Common myeloid progenitor, CD34-positive (primary cell): ENCODE results near the gene KCNA1.

ENCODE experiments used
- CTCF ChIA-PET: fragments of 350-600 bp; sonication (Branson Sonifier 250); formaldehyde crosslinking; loops from one replicate; lab custom pipeline; 2021; ENCODE audit warnings: antibody characterized with exemption; lab: Charles Lee
- POLR2A ChIA-PET: fragments of 350-600 bp; sonication (Branson Sonifier 250); formaldehyde crosslinking; loops from one replicate; lab custom pipeline; 2021; ENCODE audit warnings: antibody characterized with exemption; lab: Charles Lee
- DNase-seq, 3 donors: peaks; one replicate each; pipeline versions ENCODE4 v3.0.0 to v3.0.0-alpha.2; 2013
- H3K27ac ChIP-seq, 2 experiments: 1 replicate in 1 of 2; 2 replicates in 1 of 2; pipeline ENCODE4 v1.7.0; 2013; ENCODE audit warnings: inconsistent platforms in 2 of 2, low read length in 2 of 2, mild to moderate bottlenecking in 2 of 2, low read depth in 1 of 2, moderate library complexity in 1 of 2; ENCODE audit not compliant: severe bottlenecking in 2 of 2, insufficient read depth in 1 of 2, poor library complexity in 1 of 2
- H3K27me3 ChIP-seq, 5 experiments: replicated peaks in 2 of 5; 1 replicate in 3 of 5; 2 replicates in 2 of 5; pipeline versions ENCODE4 v1.6.1 to v1.7.0; 2013; ENCODE audit warnings: low read length in 4 of 5, mild to moderate bottlenecking in 2 of 5, moderate library complexity in 2 of 5, inconsistent platforms in 1 of 5; ENCODE audit not compliant: insufficient read depth in 5 of 5, control insufficient read depth in 4 of 5
- H3K36me3 ChIP-seq, 4 experiments: 1 replicate in 2 of 4; 2 replicates in 2 of 4; pipeline versions ENCODE4 v1.6.1 to v1.7.0; 2013; ENCODE audit warnings: low read length in 3 of 4, control low read depth in 1 of 4, mild to moderate bottlenecking in 1 of 4; ENCODE audit not compliant: control insufficient read depth in 4 of 4, insufficient read depth in 4 of 4
- H3K4me1 ChIP-seq, 4 experiments: 1 replicate in 3 of 4; 2 replicates in 1 of 4; pipeline versions ENCODE4 v1.6.1 to v1.7.1; 2013; ENCODE audit warnings: low read length in 3 of 4, mild to moderate bottlenecking in 3 of 4, control low read depth in 1 of 4, inconsistent platforms in 1 of 4, moderate library complexity in 1 of 4; ENCODE audit not compliant: control insufficient read depth in 4 of 4, insufficient read depth in 4 of 4; ENCODE audit errors: control extremely low read depth in 1 of 4
- H3K4me3 ChIP-seq, 7 experiments: 1 replicate in 4 of 7; 2 replicates in 3 of 7; pipeline versions ENCODE4 v1.5.1 to v1.7.0; 2013; ENCODE audit warnings: mild to moderate bottlenecking in 7 of 7, low read length in 6 of 7, moderate library complexity in 6 of 7, inconsistent platforms in 2 of 7, low read depth in 2 of 7, control low read depth in 1 of 7; ENCODE audit not compliant: insufficient read depth in 4 of 7, control insufficient read depth in 1 of 7; ENCODE audit errors: extremely low read depth in 1 of 7
- H3K9me3 ChIP-seq, 5 experiments: 1 replicate in 4 of 5; 2 replicates in 1 of 5; pipeline versions ENCODE4 v1.6.1 to v1.7.1; 2013; ENCODE audit warnings: low read length in 4 of 5, mild to moderate bottlenecking in 2 of 5, inconsistent platforms in 1 of 5, low read depth in 1 of 5, moderate library complexity in 1 of 5; ENCODE audit not compliant: control insufficient read depth in 4 of 5, insufficient read depth in 2 of 5; ENCODE audit errors: control extremely low read depth in 1 of 5
- WGBS: methylation state at CpG from one replicate; pipeline ENCODE4 v1.1.5; 2013; ENCODE audit not compliant: insufficient coverage; 5-methylcytosine and 5-hydroxymethylcytosine counted together

Gene KCNA1

DNA sequence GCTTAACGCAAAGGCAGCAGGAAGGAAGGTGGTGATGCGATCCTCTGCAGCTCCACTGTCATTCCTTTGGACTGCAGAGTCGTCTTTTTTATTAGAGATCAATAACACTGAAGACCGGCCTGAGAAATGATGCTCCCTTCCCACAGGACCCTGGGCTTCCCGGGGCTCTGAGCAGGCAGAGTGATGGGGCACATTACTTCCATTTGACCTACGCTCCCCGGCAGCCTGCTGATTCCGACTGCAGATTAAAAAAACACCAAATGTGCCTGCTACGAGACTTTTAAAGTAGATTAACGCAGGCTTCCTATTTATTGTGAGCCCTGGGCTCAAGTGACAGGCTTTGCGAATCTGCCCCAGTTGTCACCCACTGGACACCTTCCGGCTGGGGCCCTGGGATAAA lies 37.5 kb downstream of the KCNA1 start:
- Histone ChIP-seq H3K27ac (no peak overlapping the region), H3K4me1 (peaks cover 0 to 13% (median 7%) of the 10 kb centered on the region in 4 experiments), H3K27me3 (peaks cover 0 to 19% (median 13%) of the 10 kb centered on the region in 5 experiments), H3K9me3 (no peaks in the 10 kb centered on the region), H3K4me3 (no peak overlapping the region), H3K36me3 (no peaks in the 10 kb centered on the region)
- no peak for DNase-seq
- CTCF ChIA-PET = interaction anchor here (1.8 kb wide), 1 partner anchor 10 kb away, joined by 3 read pairs; no protein-coding TSS in a partner anchor
- POLR2A ChIA-PET = no interaction called here
- 98% methylated on average over 12 of the region's 12 CpGs for WGBS

DNA sequence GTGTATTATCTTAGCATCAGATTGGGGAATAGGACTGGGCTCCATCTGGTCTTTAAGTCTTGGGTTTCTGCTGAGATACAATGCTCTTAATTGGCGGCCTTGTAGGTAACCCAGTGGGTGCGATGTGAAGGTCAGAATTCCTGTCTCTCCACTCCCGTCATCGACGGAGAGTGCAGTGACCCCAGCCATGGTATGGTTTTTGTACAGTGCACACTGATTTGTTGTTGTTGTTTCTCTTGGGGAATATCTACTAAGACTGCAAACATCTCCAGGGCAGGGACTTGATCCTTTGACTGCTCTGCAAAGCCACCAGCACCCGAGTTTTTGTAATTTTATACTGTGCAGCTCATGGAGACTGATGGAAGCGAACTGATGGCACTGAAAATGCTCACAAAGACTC lies 41.4 kb downstream of the KCNA1 start:
- Histone ChIP-seq H3K4me1 (peaks cover 0 to 12% (median 9%) of the 10 kb centered on the region in 4 experiments), H3K27ac (no peak overlapping the region), H3K27me3 (peaks cover 0 to 35% (median 29%) of the 10 kb centered on the region in 5 experiments), H3K4me3 (no peak overlapping the region), H3K9me3 (no peaks in the 10 kb centered on the region), H3K36me3 (no peaks in the 10 kb centered on the region)
- CTCF ChIA-PET = interaction anchor here (0.6 to 1.3 kb wide), 11 partner anchors 8 to 459 kb away, joined by 3 to 6 read pairs (median 3); no protein-coding TSS in a partner anchor
- POLR2A ChIA-PET = no interaction called here
- 88% methylated on average over 5 of the region's 7 CpGs for WGBS
- DNase-seq = no peak

DNA sequence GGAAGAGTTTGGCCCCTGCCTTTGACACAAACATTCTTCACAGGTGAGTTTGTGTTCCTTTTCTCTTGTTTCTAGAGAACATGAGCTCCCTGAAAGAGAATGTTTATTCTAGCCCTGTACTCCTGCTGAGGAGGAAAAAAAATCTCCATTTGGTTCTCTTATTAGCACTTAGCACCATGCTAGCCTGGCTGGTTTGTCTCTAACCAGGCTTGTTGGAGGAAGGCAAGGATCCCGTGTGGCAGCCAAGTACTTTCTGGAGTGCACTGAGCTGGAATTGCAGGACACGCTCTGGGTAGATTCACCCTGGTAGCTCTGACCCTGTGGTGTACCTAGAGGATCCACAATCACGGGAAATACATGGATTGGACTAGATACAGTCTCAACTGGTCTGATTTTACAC lies 41.9 kb downstream of the KCNA1 start:
- WGBS = 95% methylated on average over 3 of the region's 3 CpGs
- ChIA-PET POLR2A (no interaction called here), CTCF (interaction anchor here (0.6 to 1.3 kb wide), 10 partner anchors 9 to 458 kb away, joined by 3 to 6 read pairs (median 4); no protein-coding TSS in a partner anchor)

DNA sequence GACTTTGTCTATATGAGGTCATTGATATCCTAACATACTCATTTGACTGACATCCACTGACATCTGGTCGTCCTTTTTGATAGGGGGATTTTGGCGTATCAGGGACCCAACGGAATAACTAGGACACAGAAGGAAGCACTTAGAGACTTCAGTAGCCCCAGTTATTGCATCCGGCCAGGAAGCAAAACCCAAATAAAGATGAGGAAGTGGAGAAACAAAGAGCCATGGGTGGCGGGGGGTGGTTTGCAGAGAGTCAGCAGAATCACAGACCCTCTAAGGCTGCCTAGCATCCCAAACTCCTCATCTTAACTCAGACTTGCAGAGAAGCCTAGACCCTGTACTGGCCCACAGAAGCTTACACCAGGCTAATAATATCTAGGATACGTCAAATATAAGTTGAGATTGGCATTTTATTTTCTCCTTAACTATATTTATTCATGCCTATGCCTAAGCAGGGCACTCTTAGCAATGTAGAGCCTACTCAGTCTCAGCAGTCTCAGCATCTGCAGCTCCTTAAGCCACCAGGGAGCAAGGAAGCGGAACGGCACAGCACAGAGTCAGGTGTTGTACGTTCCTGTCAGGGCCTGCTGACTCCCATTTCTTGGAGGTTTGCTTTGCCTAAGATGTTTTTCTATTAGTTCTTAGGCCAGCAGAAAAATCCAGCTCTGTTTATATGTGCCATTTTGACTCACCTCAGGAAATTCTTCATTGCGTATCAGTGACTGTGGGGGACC lies 45.1 kb downstream of the KCNA1 start:
- no peaks in the 10 kb centered on the region for H3K36me3 ChIP-seq
- DNase-seq = peak; percentile 31 to 63 (median 61)
- WGBS = 50% methylated on average over 6 of the region's 10 CpGs
- H3K4me3 ChIP-seq = no peak overlapping the region
- H3K4me1 ChIP-seq = peaks cover 0 to 12% (median 9%) of the 10 kb centered on the region in 4 experiments
- H3K27me3 ChIP-seq = peaks cover 2 to 45% (median 25%) of the 10 kb centered on the region in 5 experiments
- H3K27ac ChIP-seq = no peak overlapping the region
- H3K9me3 ChIP-seq = no peaks in the 10 kb centered on the region
- CTCF ChIA-PET = interaction anchor here (0.6 to 1.4 kb wide), 4 partner anchors 11 to 20 kb away, joined by 3 read pairs; no protein-coding TSS in a partner anchor
- POLR2A ChIA-PET = no interaction called here

More for the DNA sequence above, 41.9 kb downstream of the KCNA1 start:
- DNase-seq = no peak
- Histone ChIP-seq H3K36me3 (no peaks in the 10 kb centered on the region), H3K27me3 (peaks cover 0 to 38% (median 29%) of the 10 kb centered on the region in 5 experiments), H3K27ac (no peak overlapping the region), H3K4me3 (no peak overlapping the region), H3K9me3 (no peaks in the 10 kb centered on the region), H3K4me1 (peaks cover 0 to 12% (median 9%) of the 10 kb centered on the region in 4 experiments)

DNA sequence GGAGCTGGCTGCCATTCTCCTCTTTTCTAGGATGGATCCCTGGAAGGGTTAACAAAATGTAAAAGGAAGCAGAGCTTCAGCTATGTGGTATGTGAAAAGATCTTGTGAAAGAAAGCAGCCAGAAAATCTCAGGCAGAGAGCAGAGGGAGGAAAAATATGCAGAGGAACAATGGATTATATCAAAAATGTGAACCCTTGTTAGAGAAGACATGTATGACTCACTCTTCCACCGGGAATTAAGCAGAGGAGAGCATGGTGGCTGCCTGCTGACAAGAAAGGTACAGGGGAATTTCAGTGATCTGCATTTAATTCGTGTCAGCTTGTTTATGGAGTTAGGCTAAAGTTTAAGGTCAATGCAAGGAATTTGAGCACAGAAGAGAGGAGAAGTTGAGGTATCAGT lies 46.3 kb downstream of the KCNA1 start:
- Histone ChIP-seq H3K27ac (no peak overlapping the region), H3K27me3 (peaks cover 2 to 46% (median 27%) of the 10 kb centered on the region in 5 experiments), H3K9me3 (no peaks in the 10 kb centered on the region), H3K4me3 (no peak overlapping the region), H3K4me1 (peaks cover 0 to 12% (median 9%) of the 10 kb centered on the region in 4 experiments), H3K36me3 (no peaks in the 10 kb centered on the region)
- WGBS = 80% methylated on average over 2 of the region's 2 CpGs
- DNase-seq = no peak
- ChIA-PET CTCF (interaction anchor here (0.7 to 1.4 kb wide), 5 partner anchors 9 to 27 kb away, joined by 3 to 4 read pairs (median 3); no protein-coding TSS in a partner anchor), POLR2A (interaction anchor here (0.6 kb wide), 1 partner anchor 17 kb away, joined by 4 read pairs; no protein-coding TSS in a partner anchor)

DNA sequence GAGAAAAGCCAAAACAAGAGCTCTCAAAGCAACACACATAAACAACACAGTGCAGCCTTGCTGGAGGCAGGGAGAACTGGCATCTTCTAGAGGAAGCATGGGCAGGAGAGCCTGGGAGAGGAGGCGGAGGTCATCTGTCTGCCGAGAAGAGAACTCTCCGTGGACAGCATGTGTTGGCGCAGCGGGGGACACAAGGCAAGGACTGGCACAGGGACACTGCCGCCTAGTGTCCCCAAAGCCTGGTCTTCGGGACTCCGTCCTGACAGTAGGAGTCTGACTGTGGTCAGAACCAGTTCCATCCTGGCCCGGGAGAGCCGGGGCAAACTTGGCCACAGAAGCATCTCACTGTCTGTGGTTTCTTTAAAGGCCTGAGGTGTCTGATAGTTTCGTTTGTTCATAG lies 47.3 kb downstream of the KCNA1 start:
- 90% methylated on average over 10 of the region's 11 CpGs for WGBS
- DNase-seq = no peak
- no peak overlapping the region for H3K4me3 ChIP-seq
- CTCF ChIA-PET = interaction anchor here (1.3 kb wide), 1 partner anchor 11 kb away, joined by 3 read pairs; no protein-coding TSS in a partner anchor
- H3K27ac ChIP-seq = no peak overlapping the region
- peaks cover 0 to 12% (median 9%) of the 10 kb centered on the region in 4 experiments for H3K4me1 ChIP-seq
- no peaks in the 10 kb centered on the region for H3K36me3 ChIP-seq
- H3K27me3 ChIP-seq = peaks cover 6 to 38% (median 24%) of the 10 kb centered on the region in 5 experiments
- POLR2A ChIA-PET = no interaction called here
- no peaks in the 10 kb centered on the region for H3K9me3 ChIP-seq

DNA sequence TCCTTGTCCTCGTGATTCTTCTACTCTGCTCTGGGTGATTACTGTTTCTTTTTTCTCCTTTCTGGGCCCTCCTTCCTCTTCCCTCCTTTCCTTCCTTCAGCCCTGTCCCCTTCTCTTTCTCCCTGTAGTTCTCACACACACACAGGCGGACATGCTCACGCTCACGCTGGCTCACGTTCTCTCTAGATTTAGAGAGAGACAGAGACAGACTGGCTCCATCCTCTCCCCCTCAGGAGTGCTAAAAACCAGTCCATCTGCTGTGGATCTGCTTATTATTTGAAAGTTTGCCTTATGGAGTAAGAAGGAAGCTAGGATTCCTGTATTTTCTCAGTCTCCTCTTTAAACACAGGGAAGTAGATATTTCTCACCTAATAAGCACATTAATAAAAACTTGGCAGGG lies 48.1 kb downstream of the KCNA1 start:
- CTCF ChIA-PET = interaction anchor here (1.3 kb wide), 1 partner anchor 12 kb away, joined by 3 read pairs; no protein-coding TSS in a partner anchor
- DNase-seq = no peak
- Histone ChIP-seq H3K27me3 (peaks cover 6 to 32% (median 26%) of the 10 kb centered on the region in 5 experiments), H3K36me3 (no peaks in the 10 kb centered on the region), H3K4me3 (no peak overlapping the region), H3K27ac (no peak overlapping the region), H3K4me1 (peaks cover 0 to 12% (median 9%) of the 10 kb centered on the region in 4 experiments), H3K9me3 (no peaks in the 10 kb centered on the region)
- 50% methylated on average over 1 of the region's 5 CpGs for WGBS
- POLR2A ChIA-PET = no interaction called here
